HG02943 (cell line): Measurements from ENCODE around the gene ZNF536.
"Not testable (repeated sequence)": the region's sequence is repeated elsewhere in the genome, so short reads cannot be mapped to it uniquely, and the experiment has no call there.

Experiments
- ATAC-seq: cut with Tn5 transposase; IDR thresholded peaks from one replicate; pipeline ENCODE4 v1.9.1; 2021; ENCODE audit warnings: mild to moderate bottlenecking, low read depth, moderate library complexity; ENCODE audit not compliant: unreplicated experiment

ZNF536 gene

DNA sequence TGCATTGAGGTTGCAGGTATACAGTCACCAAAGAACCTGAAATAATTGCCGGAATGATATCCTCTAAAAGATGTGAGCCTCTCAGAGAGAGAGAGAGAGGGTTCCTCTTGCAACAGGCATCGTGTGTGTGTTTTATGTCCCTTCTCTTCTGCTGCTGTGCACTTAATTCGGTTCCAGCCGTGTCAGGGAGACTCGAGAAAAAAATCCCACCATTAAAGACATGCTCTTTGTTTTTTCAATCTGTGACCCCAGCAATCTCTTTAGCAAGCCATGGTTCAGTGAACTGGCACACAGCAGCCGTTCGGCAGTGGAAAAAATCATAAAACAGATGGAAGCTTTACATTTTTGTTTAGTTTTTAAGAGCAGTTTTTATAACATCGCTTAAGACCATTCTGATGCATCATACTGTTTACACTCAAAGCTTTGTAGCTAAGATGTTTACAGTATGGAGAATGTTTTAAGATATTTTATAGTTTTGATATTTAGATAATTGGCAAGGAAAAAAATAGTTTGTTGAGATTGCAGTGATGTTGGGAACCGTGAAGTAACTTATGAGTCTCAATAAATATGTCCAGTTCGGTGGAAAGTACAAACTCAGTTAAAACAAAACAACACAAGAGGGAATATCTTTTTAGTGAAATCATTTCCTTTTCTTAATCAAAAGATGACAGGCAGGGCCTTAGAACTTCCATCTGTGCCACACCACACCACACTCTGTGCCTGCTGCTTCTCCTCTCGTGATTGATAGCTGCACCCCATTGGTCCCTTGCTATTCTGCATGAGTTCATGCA is 31.2 kb upstream of the ZNF536 start:
- no peak for ATAC-seq

DNA sequence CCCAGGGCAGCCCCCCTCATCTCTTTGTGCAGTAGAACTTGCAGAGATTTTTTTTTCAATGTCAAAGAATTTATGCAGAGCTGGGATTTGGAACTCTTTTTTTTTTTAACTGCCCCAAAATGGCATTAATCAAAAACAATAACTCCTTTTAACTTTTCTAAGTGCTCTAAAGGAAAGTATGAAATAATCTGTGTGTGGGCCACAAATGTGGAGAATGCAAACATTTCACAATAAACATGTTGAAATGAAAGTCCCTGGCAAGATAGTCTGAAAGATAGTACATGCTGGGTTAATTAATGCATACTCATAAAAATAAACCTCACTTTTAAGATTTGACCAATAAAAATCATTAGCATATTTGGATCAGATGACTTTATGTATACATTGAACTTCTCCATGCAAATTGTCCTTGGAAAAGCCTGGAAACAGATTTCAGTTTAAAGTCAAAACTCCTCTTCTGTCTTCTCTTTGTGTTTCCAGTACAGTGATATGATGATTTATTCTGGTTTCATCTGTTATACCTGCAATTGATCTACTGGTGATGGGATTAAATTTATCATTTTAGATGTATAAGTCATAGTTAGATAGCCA is 30.5 kb upstream of the ZNF536 start:
- ATAC-seq: no peak

DNA sequence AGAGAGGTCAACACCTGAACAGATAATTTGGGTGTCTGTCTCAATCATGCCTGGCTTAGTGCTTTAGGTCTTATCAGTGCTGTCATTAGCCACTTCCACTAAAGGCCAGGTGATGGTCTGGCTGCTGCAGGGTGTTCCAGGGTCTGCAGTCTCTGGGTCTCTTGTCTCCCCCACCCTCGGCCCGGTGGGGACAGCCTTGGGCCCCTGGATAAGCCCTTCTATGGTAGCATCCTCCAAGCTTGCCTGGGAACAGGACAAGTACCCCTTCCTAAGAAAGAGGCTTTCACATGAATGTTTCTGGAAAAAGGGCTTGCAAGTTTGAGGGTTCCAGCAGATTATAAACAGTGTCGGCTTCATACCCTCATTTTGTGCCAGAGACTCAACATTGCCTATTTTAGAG is 29.3 kb upstream of the ZNF536 start:
- no peak for ATAC-seq

DNA sequence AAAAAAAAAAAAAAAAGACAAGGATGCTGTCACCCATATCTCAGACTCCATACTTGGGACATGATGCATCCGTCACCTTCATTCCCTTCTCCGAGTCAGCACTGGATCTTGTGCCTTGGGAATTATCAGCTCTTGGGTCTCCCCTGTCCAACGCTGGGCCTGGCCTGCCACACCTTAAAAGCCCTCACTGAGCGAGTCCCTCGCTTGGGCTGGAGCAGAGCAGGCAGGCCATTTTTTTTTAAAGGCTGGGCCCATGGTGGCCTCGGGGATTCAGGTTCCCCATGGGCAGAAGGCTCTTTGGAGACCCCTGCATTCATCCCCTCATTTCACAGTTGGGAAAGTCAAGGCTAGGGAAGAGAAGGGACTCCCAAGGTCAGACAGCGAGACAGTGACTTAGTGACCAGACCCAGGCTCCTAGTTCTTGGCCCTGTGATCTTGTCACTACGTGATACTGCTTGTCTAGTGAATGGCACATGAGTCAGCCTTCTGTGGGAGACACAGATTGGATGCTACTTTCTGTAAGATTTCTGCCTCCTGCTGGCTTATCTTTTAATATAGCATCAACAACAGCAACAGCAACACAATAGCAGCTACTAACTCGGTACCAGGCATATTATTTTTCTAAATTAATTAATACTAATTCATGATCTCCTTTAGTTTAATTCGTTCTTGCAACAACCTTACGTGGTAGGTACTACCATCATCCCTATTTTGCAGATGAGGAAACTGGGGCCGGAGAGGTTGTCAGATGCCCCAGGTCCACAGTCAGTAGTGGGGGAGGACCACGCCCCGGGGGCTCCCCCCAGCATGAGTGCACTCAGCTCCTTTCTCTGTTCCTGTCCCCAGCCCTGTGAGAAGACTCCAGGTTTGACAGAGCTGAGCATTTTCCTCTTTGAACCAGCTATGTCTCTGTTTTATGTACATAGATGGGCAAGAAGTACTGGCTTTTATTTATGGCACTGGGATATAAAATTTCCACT is 27.4 kb upstream of the ZNF536 start:
- ATAC-seq: no peak

DNA sequence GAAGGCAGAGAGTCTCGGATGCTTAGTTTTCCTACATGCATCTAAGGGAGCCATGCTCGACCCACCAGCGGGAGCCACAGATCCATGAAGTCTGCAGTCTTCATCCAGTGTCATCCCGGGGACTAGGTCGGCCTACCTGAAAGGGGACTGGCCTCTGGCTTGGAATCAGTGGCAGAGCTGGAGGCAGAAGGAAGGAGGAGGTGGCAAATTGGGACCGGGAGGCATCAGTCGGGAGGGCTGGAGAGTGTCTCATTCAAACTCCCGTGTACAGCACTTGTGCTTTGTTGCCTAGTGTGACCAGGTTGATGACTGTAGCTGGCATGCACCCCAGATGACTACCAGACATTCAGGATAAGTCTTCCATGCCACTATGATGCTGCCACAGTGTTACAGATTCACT is 26.5 kb upstream of the ZNF536 start:
- no peak for ATAC-seq

DNA sequence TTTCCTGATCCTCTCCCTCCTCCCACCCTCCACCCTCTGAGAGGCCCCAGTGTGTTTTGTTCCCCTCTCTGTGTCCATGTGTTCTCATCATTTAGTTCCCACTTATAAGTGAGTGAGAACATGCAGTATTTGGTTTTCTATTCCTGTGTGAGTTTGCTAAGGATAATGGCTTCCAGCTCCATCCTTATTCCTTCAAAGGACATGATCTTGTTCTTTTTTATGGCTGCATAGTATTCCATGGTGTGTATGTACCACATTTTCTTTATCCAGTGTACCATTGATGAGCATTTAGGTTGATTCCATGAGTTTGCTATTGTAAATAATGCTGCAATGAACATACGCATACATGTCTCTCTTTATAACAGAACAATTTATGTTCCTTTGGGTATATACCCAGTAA is 25.7 kb upstream of the ZNF536 start:
- not testable (repeated sequence) for ATAC-seq

DNA sequence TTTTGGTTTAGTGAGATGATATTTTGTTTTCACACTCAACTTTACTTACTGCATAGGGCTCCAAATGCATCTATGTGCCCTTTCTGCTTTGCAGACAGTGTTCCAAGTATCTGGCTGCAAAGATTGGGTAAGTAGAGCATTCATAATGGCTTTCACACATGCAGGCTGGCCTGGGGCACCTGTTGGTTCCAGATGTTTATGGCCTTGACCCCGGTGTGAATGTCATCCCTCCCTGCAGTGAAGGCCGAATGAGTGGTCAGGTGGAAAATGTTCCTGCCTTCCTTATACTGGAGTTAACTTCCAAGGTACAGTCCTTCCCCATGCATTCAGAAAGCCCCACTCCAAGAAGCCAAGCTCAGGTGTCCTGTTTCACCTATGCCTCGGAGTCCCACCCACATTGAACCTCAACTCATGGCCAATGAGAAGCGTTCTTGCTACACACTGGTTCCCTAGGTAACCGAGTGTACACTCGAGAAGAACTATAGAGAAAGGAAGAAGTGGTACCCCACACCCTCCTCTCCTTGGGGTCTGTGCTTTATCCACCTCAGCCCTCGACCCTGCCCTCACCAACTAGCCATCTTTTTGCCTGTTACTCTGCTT is 23.0 kb upstream of the ZNF536 start:
- ATAC-seq: no peak

DNA sequence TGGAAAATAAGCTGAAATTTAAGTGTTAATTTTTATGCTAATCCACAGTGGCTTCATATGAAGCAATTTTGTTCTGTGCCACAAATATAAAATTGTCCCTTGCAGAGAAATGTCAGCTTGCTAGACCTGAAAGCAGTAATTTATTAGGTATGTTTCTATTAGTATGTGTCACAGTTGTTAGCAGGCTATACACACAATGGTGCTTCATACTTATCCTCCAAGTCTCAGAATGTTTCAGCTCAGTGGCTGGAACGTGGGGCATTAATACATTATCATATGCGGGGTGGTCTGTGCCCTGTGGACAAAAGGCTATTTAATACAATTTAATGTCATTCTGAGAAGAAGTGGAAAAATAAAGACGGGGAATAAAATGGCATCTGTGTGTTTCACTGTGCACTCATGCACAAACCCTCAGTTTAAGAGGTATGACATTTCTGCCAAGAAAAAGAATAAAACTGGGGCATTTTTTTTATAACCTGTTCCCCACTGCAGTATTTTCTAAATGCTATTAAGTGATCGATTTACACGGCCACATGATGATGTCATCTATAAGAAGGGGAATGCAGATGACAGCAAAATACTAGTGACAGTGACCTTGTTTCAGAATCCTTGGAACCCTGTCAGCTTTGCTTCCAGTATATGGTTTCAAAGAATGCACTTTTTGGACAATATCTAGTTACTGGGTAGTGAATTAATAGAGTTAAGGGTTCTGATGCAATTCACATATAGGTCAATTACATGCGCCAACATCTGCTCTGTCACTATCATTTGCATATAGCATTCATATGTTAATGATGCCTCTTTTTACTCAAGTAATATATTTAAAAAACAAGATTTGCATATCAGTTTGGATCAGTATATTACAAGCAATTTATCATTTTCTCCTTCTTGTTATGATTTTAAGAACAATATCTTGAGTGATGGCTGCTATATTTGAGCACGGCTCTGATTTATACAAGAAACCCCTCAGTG is 21.2 kb upstream of the ZNF536 start:
- ATAC-seq: no peak

DNA sequence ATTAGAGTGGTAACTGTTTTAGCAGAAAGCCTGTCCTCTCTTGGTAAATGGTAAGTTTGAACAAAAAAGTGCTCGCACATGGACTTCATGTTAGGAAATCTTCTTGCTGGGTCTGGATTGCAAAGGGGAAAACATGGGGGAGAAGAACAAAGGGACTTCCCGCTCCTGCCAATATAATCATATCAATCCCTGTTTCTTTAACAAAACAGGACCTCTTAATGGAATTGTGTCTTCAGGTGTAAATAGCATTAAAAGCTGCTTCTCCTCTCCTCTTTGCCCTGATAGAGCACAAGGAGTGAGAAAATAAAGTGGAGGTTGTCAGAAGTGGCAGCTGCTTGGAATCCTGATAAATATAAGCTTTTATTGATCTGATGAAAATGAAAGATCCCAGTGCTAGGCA is 20.4 kb upstream of the ZNF536 start:
- ATAC-seq: no peak

DNA sequence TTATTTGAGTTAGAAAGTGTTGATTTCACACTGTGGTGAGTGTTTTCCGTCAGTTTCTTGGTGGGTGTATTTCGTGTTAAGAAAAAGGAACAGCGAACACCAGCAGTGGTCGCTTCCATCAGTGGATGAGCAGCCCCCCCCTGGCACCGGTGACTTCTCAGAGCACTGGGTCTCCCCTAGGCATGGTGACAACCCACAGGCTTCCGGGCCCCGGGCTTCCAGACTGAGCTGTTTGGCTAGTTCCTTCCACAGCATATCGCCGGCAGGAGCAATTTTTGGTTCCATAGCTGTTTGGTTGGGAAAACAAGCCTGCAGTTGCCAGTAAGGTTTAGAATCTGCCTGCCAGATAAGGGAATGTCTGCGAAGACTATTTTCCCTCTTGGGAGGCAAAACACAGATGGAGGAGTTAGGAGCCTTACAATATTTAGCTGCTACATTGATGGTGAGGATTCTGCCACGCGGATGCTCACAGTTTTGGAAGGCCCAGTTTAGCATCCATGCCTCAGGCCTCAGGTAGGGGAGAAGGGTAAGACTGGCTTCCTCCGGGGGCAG is 18.7 kb upstream of the ZNF536 start:
- ATAC-seq: no peak

DNA sequence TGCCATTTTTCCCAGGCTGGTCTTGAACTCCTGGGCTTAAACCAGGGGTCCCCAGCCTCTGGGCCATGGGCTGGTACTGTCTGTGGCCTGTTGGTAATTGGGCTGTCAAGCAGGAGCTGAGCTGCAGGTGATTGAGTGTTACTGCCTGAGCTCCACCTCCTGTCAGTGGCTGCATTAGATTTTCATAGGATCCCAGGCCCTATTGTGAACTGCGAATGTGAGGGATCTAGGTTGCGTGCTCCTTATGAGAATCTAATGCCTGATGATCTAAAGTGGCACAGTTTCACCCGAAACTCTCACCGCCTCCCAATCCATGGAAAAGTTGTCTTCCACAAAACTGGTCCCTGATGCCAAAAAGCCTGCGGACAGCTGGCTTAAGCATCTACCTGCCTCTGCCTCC is 16.6 kb upstream of the ZNF536 start:
- ATAC-seq: no peak

DNA sequence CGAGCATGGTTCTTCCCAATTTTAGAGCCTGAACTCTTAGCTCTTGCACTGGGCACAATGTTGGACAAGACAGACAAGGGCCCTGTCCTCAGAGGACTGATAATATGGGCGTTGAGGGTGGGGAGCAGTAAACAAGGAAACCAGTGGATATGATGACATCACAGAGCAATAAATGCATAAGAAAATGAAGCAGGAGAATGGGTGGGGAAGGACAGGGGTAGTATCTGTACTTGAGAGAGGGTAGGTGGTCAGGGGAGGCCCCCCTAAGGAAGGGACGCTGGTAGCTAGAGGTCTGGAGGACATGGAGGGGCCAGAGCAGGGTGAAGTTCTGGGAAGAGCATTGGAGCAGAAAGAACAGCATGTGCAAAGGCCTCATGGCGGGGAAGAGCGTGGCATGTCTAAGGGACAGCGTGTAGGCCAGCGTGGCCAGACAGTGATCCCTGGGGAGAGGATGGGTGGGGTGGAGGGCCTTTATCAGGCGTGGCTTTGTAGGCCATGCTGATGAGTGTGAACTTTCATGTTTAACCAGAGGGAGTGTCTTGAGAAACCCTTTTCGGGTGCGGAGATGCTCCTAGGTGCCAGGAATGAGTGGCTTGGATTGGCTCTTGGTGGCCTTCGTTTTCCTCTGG is 15.1 kb upstream of the ZNF536 start:
- no peak for ATAC-seq

DNA sequence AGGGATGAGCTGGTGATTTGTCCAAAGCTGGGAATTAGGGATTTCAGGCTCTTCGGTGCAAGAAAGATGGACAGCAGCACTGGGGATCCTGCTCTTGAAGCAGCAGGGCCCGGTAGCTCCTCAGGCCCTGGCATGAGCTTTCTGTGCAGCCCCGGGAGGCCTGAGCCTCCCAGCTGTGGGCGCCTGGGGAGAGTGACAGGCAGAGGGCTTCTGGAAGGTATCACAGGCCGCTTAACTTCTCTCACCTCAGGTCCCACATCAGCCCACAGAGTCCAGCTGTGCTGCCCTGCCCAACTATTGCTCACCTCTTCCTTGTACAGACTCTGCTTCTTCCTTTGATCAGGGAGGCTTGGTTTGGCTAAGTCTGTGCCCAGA is 14.6 kb upstream of the ZNF536 start:
- no peak for ATAC-seq

DNA sequence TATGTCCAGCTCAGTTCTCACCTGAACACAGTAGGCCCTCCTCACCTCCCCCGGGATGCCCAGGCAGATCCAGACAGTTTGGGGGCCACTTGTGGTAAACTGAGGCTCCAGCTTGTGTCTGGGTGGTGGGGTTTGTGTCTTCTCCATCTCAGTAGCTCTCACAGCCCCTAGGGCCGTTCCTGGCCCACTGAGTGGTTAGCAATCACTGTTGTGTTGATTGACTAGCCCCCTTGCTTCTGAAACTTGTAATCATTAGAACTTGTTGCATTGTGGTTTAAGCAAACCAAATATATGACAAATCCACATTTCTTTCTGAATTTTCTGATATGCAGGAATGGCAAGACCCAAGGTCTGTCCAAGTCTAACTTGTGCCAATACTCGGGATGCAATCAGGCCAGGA is 13.9 kb upstream of the ZNF536 start:
- no peak for ATAC-seq

DNA sequence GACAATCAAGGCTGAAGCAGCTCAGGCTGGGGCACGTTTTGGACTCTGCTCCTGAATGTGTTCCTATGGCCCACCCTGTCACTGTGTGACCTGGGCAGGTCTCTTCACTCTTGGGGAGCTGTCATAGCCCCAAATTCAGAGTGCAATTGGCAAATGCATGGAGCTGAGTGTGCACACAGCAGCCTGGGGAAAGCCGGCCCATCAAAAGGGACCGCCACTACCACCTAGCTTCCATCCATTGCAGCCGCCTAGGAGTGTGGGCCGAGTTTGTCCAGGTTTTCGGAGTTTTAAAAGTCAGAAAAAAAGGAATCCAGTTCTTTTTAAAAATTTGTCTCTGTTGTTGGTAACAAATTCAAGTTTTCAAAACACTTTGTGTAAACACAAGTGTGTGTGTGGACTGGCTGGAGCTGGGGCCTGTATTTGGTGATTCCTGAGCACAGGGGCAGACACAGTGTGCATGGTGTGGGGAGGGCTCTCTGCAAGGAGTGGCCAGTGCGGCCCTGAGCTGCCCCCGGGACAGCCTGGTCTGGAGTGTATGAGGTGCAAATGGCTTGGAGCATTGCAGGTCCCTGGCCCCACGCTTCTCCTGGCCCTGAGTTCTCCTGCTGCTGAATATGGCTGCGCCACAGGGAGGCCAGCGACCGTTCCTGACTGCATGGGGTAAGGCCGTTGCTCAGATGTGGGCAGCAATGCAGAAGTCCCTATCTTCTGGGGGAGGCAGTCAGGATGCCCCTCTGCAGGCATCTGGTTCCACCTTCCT is 13.2 kb upstream of the ZNF536 start:
- no peak for ATAC-seq

DNA sequence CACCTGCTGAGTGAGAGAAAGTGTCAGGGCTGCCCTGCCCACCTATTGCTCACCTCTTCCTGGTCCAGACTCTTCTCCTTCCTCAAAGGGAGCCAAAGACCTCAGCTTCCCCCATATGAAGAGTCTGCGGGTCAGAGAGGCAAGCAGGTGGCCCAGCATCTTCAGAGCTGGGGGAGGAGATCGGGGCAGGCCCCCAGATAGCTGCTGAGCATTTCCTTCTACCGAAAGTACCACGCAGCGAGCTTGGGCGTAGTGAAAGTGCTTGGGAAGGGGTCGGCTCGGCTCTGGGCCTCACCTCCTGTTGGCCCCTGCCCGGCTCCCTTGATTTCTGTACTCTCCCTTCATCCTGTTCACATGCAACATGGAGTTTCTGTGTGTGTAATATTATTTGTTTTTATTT is 12.2 kb upstream of the ZNF536 start:
- no peak for ATAC-seq

DNA sequence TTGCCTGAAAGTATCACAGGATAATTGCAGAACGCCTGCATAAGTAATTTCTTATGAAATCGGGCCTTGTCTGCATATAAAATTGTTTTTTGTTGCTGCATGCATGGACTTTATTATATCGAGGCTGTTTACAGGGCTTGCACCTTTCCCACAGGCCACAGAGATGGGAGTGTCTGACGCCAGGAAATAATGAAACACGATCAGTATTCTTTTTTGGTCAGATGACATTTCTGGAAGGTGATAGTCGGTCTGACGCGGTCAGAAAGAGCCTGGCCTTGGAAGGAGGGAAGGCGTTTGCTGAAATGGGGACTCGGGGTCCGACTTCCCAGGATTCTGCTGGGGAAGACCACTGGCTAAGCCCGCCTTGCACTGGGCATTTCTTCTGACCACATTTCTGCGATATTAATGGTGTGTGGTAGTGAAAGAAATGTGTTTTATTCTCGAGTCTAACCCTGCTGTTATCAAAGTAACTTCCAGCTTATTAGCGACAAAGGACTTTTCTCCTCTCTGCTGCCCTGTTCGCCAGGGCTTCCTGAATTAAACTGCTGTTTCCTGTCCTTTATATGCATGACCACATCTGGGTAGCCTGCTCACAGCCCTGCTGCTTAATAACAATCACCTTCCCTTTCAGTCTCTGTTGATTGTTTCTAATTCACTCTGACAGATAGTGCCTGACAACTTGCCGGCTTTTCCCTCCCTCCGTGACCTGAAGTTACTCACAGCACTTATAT is 11.6 kb upstream of the ZNF536 start:
- no peak for ATAC-seq

DNA sequence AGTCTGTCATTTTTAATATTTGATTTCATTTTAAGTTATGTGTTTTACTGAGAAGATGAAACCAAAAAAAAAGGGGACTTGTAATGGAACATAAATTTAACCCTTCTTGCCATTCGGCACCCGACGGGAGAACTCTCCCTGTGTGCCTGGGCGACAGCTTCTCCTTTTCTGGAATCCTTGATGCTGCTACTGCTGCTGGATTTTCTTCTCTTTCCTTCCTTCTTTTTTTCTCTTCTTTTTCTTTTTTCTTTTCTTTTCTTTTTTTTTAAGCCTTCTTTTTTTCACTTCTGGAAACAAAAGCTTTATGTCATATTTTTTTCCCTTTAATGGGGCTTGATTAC is 11.1 kb upstream of the ZNF536 start:
- no peak for ATAC-seq
